GM12878 (cell line): ENCODE measurements around the gene STK40. TPM values are rescaled to one million over a fixed set of nuclear protein-coding genes. Genes with fewer than 3 reads are reported as not detected.

Experiments
- ATAC-seq: fragments of 200-7000 bp; cut with Tn5 transposase; 3 replicates; pipeline ENCODE4 v1.9.1; 2020; ENCODE audit warnings: mild to moderate bottlenecking, moderate library complexity
- BruUV-seq: library from RNA; stranded (reverse); fragments of 400-500 nt; replicated peaks from 2 replicates; lab custom pipeline; 2021; lab: Mats Ljungman, UMichigan
- CTCF ChIA-PET: fragments of 300-600 bp; sonication (Branson Sonifier 250); formaldehyde crosslinking; extraction: SDS; loops from one replicate; lab custom pipeline; 2021; ENCODE audit warnings: inconsistent platforms; lab: Yijun Ruan, JAX
- POLR2A ChIA-PET: fragments of 350-600 bp; formaldehyde crosslinking; extraction: SDS; loops from one replicate; lab custom pipeline; 2021; ENCODE audit warnings: inconsistent platforms; lab: Charles Lee
- RAD21 ChIA-PET: fragments of 300-600 bp; sonication (Branson Sonifier 250); formaldehyde crosslinking; loops from one replicate; lab custom pipeline; 2023; ENCODE audit warnings: antibody characterized with exemption; ENCODE audit not compliant: unreplicated experiment; lab: Charles Lee
- SMC1A ChIA-PET: fragments of 300-600 bp; sonication (Branson Sonifier 250); formaldehyde crosslinking; loops from one replicate; lab custom pipeline; 2023; ENCODE audit not compliant: unreplicated experiment, uncharacterized antibody; lab: Charles Lee
- DNase-seq: peaks from one replicate; pipeline ENCODE4 v3.0.0-alpha.2; 2011; ENCODE audit warnings: low read depth, low spot score
- FAIRE-seq: peaks from 3 replicates; lab custom pipeline; 2011; peaks lifted over from hg19 to GRCh38; lab: Jason Lieb, UNC
- H2AFZ ChIP-seq: 2 replicates; pipeline ENCODE4 v1.6.0; 2011; ENCODE audit warnings: low read depth, low read length, control low read depth; ENCODE audit not compliant: control insufficient read depth
- H3K27ac ChIP-seq: 2 replicates; pipeline ENCODE4 v1.5.1; 2011; ENCODE audit warnings: control low read depth; ENCODE audit not compliant: control insufficient read depth, insufficient read depth
- H3K27me3 ChIP-seq, 2 experiments: replicated peaks in 1 of 2; 2 replicates each; pipeline versions ENCODE4 v1.6.0 to v1.6.1; 2011; ENCODE audit warnings: low read length in 1 of 2; ENCODE audit not compliant: control insufficient read depth in 2 of 2, insufficient read depth in 2 of 2
- H3K36me3 ChIP-seq, 2 experiments: 2 replicates each; pipeline ENCODE4 v1.5.1; 2011; ENCODE audit warnings: low read length in 1 of 2; ENCODE audit not compliant: control insufficient read depth in 2 of 2, insufficient read depth in 2 of 2
- H3K4me1 ChIP-seq: 2 replicates; pipeline ENCODE4 v1.6.1; 2011; ENCODE audit warnings: mild to moderate bottlenecking, low read length, moderate library complexity, mixed read lengths; ENCODE audit not compliant: control insufficient read depth, insufficient read depth
- H3K4me2 ChIP-seq: 2 replicates; pipeline ENCODE4 v1.6.0; 2011; ENCODE audit warnings: control low read depth; ENCODE audit not compliant: control insufficient read depth, insufficient read depth
- H3K4me3 ChIP-seq: fragments of 200-600 bp; sonication (generic); 2 replicates; pipeline ENCODE4 v1.5.1; 2016
- H3K79me2 ChIP-seq: 2 replicates; pipeline ENCODE4 v1.6.0; 2011; ENCODE audit warnings: low read length; ENCODE audit not compliant: control insufficient read depth, insufficient read depth
- H3K9ac ChIP-seq: 2 replicates; pipeline ENCODE4 v1.8.0; 2011; ENCODE audit warnings: low read length, control low read depth, mixed read lengths; ENCODE audit not compliant: control insufficient read depth, insufficient read depth
- H3K9me3 ChIP-seq: replicated peaks from 3 replicates; pipeline ENCODE4 v1.5.1; 2011; ENCODE audit warnings: mild to moderate bottlenecking, low read length; ENCODE audit not compliant: control insufficient read depth, insufficient read depth
- H4K20me1 ChIP-seq: 2 replicates; pipeline ENCODE4 v1.6.0; 2011; ENCODE audit not compliant: control insufficient read depth, insufficient read depth
- BHLHE40 ChIP-seq, 2 experiments: fragments of 450-650 bp in 1 of 2; IDR thresholded peaks; 2 replicates each; pipeline ENCODE4 v1.6.1; 2011 to 2017; ENCODE audit warnings: low read depth in 2 of 2, borderline replicate concordance in 1 of 2, improper control_type of control experiment in 1 of 2, low read length in 1 of 2, mild to moderate bottlenecking in 1 of 2
- CHD1 ChIP-seq: IDR thresholded peaks from 2 replicates; pipeline ENCODE4 v1.6.1; 2012; ENCODE audit warnings: low read depth, low read length, improper control_type of control experiment
- CREM ChIP-seq: IDR thresholded peaks from 2 replicates; pipeline ENCODE4 v1.6.1; 2014; ENCODE audit warnings: antibody characterized with exemption, low read depth
- EGR1 ChIP-seq, 2 experiments: IDR thresholded peaks; 1 replicate in 1 of 2; 2 replicates in 1 of 2; pipeline ENCODE4 v1.6.1; 2011 to 2012; ENCODE audit warnings: low read depth in 2 of 2, low read length in 2 of 2, borderline replicate concordance in 1 of 2, mild to moderate bottlenecking in 1 of 2, moderate library complexity in 1 of 2
- ETV6 ChIP-seq, 2 experiments: fragments of 450-650 bp in 1 of 2; IDR thresholded peaks in 1 of 2; conservative IDR thresholded peaks in 1 of 2; 2 replicates each; pipeline ENCODE4 v1.6.1; 2014; ENCODE audit warnings: antibody characterized with exemption in 1 of 2, borderline replicate concordance in 1 of 2, low read depth in 1 of 2, mild to moderate bottlenecking in 1 of 2, moderate library complexity in 1 of 2
- MYB ChIP-seq: fragments of 150-350 bp; IDR thresholded peaks from 2 replicates; pipeline ENCODE4 v1.6.1; 2014; ENCODE audit warnings: mild to moderate bottlenecking, low read depth, low read length, borderline replicate concordance
- RFX5 ChIP-seq: IDR thresholded peaks from 2 replicates; pipeline ENCODE4 v1.6.1; 2011; ENCODE audit warnings: low read depth, low read length, improper control_type of control experiment
- SIX5 ChIP-seq: IDR thresholded peaks from 2 replicates; pipeline ENCODE4 v1.6.1; 2011; ENCODE audit warnings: mild to moderate bottlenecking, low read depth, low read length, moderate library complexity; ENCODE audit not compliant: severe bottlenecking
- WGBS: methylation state at CpG from one replicate; pipeline ENCODE4 v1.1.6; 2016; ENCODE audit warnings: low lambda C conversion rate; ENCODE audit not compliant: insufficient replicate concordance, insufficient coverage; ENCODE audit errors: missing lambda C conversion rate; 5-methylcytosine and 5-hydroxymethylcytosine counted together
- in situ Hi-C: fragments of 300-500 bp; cut with MboI; formaldehyde crosslinking; loops from 9 replicates; pipeline ENCODE4 v1.14.3; 2018; ENCODE audit warnings: mixed read lengths
- intact Hi-C: fragments of 100-400 bp; cut with micrococcal nuclease; formaldehyde crosslinking; loops from one replicate; pipeline ENCODE4 v1.14.2; 2022; ENCODE audit not compliant: unreplicated experiment
- polyA plus RNA-seq, 11 experiments: library from polyadenylated mRNA; depleted of rRNA in 4 of 11; unstranded in 6 of 11; stranded (reverse) in 5 of 11; fragments of >200 nt; fragmentation: Nextera tagmentation in 4 of 11; fragmentation: Illumina TruSeq in 1 of 11; extraction: Ambion mirVana in 4 of 11; extraction: Trizol in 1 of 11; gene quantifications; 1 replicate in 1 of 11; 2 replicates in 10 of 11; pipeline versions ENCODE4 v1.2.1 to v1.2.3, GENCODE V29; 2011 to 2016; ENCODE audit warnings: inconsistent platforms in 2 of 11, missing spikeins in 2 of 11, low read depth in 1 of 11
- total RNA-seq, 4 experiments: library from RNA; depleted of rRNA in 3 of 4; stranded (reverse); fragments of >200 nt in 3 of 4; fragmentation: Illumina TruSeq in 1 of 4; extraction: Trizol in 1 of 4; gene quantifications; 2 replicates each; pipeline versions ENCODE4 v1.2.1 to v1.2.3, GENCODE V29; 2013 to 2021
- TF ChIP-seq, protein P1 (sequence below): fragments of 450-650 bp; IDR thresholded peaks from 2 replicates; pipeline ENCODE4 v1.6.1; 2014; ENCODE audit warnings: mild to moderate bottlenecking
- TF ChIP-seq, protein P2 (sequence below): fragments of 450-650 bp; IDR thresholded peaks from 2 replicates; pipeline ENCODE4 v1.6.1; 2017; ENCODE audit warnings: mild to moderate bottlenecking, low read depth, inconsistent platforms; ENCODE audit not compliant: poor library complexity, severe bottlenecking
- TF ChIP-seq, protein P3 (sequence below): fragments of 450-650 bp; IDR thresholded peaks from 2 replicates; pipeline ENCODE4 v1.6.1; 2017; ENCODE audit warnings: mild to moderate bottlenecking, moderate library complexity
- TF ChIP-seq, protein P4 (sequence below): fragments of 450-650 bp; IDR thresholded peaks from 2 replicates; pipeline ENCODE4 v1.6.1; 2016; ENCODE audit warnings: mild to moderate bottlenecking

Gene STK40
- total and polyA plus RNA-seq, 10 of the 15 experiments (the other 5 are each of a cell fraction or from before 2014, with no cell fraction given) = 0.27 to 51.0 (median 29.5) TPM

DNA sequence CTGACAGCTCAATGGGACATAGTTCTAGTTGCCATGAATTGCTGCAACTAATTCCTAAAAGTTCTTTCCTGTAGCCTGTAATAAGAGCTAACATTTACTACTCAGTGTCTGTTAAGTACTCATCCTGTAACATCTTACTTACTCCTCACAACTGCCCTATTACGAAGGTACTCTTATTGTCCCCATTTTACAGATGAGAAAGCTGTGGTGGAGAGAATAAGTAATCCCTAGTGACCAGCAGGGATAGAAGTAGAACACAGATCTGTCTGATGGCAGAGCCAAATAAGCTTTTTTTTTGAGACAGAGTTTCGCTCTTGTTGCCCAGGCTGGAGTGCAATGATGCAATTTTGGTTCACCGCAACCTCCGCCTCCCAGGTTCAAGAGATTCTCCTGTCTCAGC is 3.1 kb downstream of the STK40 start (continued):
- TF ChIP-seq EGR1 (IDR thresholded peaks at IDR 0.05; ENCODE audit: borderline replicate concordance in 1 of 2, low read depth in 2 of 2, low read length in 2 of 2) (no peak), CREM (no peak), BHLHE40 (IDR thresholded peaks at IDR 0.05; ENCODE audit: borderline replicate concordance in 1 of 2, low read depth in 2 of 2, low read length in 1 of 2) (no peak), SIX5 (no peak), RFX5 (no peak)
- TF ChIP-seq, protein P1, sequence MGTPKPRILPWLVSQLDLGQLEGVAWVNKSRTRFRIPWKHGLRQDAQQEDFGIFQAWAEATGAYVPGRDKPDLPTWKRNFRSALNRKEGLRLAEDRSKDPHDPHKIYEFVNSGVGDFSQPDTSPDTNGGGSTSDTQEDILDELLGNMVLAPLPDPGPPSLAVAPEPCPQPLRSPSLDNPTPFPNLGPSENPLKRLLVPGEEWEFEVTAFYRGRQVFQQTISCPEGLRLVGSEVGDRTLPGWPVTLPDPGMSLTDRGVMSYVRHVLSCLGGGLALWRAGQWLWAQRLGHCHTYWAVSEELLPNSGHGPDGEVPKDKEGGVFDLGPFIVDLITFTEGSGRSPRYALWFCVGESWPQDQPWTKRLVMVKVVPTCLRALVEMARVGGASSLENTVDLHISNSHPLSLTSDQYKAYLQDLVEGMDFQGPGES = no peak
- TF ChIP-seq, all 136 proteins: peak for 0

DNA sequence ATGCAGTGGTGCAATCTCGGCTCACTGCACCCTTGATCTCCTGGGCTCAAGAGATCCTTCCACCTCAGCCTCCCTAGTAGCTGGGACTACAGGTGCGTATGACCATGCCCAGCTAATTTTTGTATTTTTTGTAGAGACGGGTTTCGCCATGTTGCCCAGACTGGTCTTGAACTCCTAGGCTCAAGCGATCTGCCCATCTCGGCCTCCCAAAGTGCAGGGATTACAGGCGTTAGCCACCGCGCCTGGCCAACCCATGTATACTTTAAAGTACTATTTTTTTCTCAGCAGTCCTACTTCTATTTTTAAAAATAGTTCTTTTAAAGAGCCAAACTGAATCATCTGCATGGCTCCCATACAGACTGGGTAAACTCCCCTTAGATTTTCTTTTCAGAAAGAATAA is 3.5 kb downstream of the STK40 start:
- POLR2A ChIA-PET = interaction anchor here (0.6 to 4.4 kb wide), 5 partner anchors 9 to 199 kb away, joined by 3 to 44 read pairs (median 3); partner anchors contain the start of gene LSM10
- TF ChIP-seq, protein P2, sequence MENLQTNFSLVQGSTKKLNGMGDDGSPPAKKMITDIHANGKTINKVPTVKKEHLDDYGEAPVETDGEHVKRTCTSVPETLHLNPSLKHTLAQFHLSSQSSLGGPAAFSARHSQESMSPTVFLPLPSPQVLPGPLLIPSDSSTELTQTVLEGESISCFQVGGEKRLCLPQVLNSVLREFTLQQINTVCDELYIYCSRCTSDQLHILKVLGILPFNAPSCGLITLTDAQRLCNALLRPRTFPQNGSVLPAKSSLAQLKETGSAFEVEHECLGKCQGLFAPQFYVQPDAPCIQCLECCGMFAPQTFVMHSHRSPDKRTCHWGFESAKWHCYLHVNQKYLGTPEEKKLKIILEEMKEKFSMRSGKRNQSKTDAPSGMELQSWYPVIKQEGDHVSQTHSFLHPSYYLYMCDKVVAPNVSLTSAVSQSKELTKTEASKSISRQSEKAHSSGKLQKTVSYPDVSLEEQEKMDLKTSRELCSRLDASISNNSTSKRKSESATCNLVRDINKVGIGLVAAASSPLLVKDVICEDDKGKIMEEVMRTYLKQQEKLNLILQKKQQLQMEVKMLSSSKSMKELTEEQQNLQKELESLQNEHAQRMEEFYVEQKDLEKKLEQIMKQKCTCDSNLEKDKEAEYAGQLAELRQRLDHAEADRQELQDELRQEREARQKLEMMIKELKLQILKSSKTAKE = no peak
- TF ChIP-seq, protein P3, sequence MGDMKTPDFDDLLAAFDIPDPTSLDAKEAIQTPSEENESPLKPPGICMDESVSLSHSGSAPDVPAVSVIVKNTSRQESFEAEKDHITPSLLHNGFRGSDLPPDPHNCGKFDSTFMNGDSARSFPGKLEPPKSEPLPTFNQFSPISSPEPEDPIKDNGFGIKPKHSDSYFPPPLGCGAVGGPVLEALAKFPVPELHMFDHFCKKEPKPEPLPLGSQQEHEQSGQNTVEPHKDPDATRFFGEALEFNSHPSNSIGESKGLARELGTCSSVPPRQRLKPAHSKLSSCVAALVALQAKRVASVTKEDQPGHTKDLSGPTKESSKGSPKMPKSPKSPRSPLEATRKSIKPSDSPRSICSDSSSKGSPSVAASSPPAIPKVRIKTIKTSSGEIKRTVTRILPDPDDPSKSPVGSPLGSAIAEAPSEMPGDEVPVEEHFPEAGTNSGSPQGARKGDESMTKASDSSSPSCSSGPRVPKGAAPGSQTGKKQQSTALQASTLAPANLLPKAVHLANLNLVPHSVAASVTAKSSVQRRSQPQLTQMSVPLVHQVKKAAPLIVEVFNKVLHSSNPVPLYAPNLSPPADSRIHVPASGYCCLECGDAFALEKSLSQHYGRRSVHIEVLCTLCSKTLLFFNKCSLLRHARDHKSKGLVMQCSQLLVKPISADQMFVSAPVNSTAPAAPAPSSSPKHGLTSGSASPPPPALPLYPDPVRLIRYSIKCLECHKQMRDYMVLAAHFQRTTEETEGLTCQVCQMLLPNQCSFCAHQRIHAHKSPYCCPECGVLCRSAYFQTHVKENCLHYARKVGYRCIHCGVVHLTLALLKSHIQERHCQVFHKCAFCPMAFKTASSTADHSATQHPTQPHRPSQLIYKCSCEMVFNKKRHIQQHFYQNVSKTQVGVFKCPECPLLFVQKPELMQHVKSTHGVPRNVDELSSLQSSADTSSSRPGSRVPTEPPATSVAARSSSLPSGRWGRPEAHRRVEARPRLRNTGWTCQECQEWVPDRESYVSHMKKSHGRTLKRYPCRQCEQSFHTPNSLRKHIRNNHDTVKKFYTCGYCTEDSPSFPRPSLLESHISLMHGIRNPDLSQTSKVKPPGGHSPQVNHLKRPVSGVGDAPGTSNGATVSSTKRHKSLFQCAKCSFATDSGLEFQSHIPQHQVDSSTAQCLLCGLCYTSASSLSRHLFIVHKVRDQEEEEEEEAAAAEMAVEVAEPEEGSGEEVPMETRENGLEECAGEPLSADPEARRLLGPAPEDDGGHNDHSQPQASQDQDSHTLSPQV = no peak
- TF ChIP-seq MYB (no peak), ETV6 (conservative IDR thresholded peaks at IDR 0.05 in 1 of 2, IDR thresholded peaks at IDR 0.05 in 1 of 2; ENCODE audit: borderline replicate concordance in 1 of 2, low read depth in 1 of 2) (no peak), CHD1 (no peak)
- TF ChIP-seq, protein P4, sequence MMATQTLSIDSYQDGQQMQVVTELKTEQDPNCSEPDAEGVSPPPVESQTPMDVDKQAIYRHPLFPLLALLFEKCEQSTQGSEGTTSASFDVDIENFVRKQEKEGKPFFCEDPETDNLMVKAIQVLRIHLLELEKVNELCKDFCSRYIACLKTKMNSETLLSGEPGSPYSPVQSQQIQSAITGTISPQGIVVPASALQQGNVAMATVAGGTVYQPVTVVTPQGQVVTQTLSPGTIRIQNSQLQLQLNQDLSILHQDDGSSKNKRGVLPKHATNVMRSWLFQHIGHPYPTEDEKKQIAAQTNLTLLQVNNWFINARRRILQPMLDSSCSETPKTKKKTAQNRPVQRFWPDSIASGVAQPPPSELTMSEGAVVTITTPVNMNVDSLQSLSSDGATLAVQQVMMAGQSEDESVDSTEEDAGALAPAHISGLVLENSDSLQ = no peak

More for the DNA sequence above, 3.5 kb downstream of the STK40 start:
- no peak for FAIRE-seq
- Histone ChIP-seq H3K27me3 (no peaks in the 10 kb centered on the region), H3K4me2 (no peak overlapping the region), H3K36me3 (0 out of 4 replicates have a peak, but pooled peaks cover 0 to 7% of the 10 kb centered on the region in 2 experiments), H2AFZ (no peak overlapping the region), H3K27ac (no peak overlapping the region), H3K79me2 (peaks cover 65% of the 10 kb centered on the region), H3K4me1 (peaks cover 18% of the 10 kb centered on the region), H4K20me1 (no peaks in the 10 kb centered on the region), H3K4me3 (no peak overlapping the region), H3K9me3 (no peaks in the 10 kb centered on the region; the same call in 2 of the 3 replicates), H3K9ac (no peak overlapping the region)
- in situ Hi-C loops (no loop called here), intact Hi-C loops (loop anchor here (10.0 kb wide), 2 partner anchors 157 to 227 kb away; partner anchors contain the start of genes MAP7D1 and THRAP3)
- BruUV-seq = no TSS peak
- RAD21 ChIA-PET = interaction anchor here (1.4 to 1.5 kb wide), 2 partner anchors 13 to 40 kb away, joined by 3 to 7 read pairs; no protein-coding TSS in a partner anchor
- SMC1A ChIA-PET = interaction anchor here (0.6 to 1.3 kb wide), 4 partner anchors 25 to 39 kb away, joined by 3 to 4 read pairs (median 4); no protein-coding TSS in a partner anchor
- CTCF ChIA-PET = interaction anchor here (0.6 to 2.8 kb wide), 5 partner anchors 14 to 188 kb away, joined by 3 to 16 read pairs (median 4); partner anchors contain the start of gene LSM10
- no peak for ATAC-seq
- 94% methylated on average over 9 of the region's 9 CpGs for WGBS
- DNase-seq = no peak
